Fibroblast of mammary gland (primary cell): Measurements from ENCODE around the gene KITLG.
A peak's percentile ranks its signal among the peaks of the same experiment; 100 is the strongest.
"Not testable (repeated sequence)": the region's sequence is repeated elsewhere in the genome, so short reads cannot be mapped to it uniquely, and the experiment has no call there.

Experiments
- DNase-seq: peaks from one replicate; pipeline ENCODE4 v3.0.0-alpha.2; 2010; ENCODE audit warnings: low read depth
- H3K4me3 ChIP-seq: 2 replicates; pipeline ENCODE4 v1.5.1; 2011; ENCODE audit warnings: low read depth, mild to moderate bottlenecking, low read length, moderate library complexity; ENCODE audit not compliant: control insufficient read depth
- CTCF ChIP-seq: conservative IDR thresholded peaks from 2 replicates; pipeline ENCODE4 v1.5.1; 2011; ENCODE audit warnings: low read depth, low read length, inconsistent platforms; ENCODE audit not compliant: control insufficient read depth, insufficient read depth

Gene KITLG

GRCh38 chr12:88580051-88580871 is at the start of gene KITLG:
Gene KITLG (minus strand): TSS chr12:88580471. CDS start chr12:88580278, 193 bp downstream.
- peak; percentile 82 for DNase-seq
- TF ChIP-seq CTCF: peak; percentile 23
- peak within 1 kb of the TSS; percentile 89 for H3K4me3 ChIP-seq

- TF ChIP-seq CTCF: no peak
- peak; percentile 44 for DNase-seq
- H3K4me3 ChIP-seq: no peak overlapping the region
Observed at GRCh38 chr12:88628856-88629509, 48.7 kb upstream of the KITLG start.

- not testable (repeated sequence) for H3K4me3 ChIP-seq, DNase-seq
Observed at GRCh38 chr12:88628035-88628434, 47.8 kb upstream of the KITLG start.

- TF ChIP-seq CTCF: no peak
- H3K4me3 ChIP-seq: no peak overlapping the region
- no peak for DNase-seq
Observed at GRCh38 chr12:88627501-88627900, 47.2 kb upstream of the KITLG start.

- no peak overlapping the region for H3K4me3 ChIP-seq
- TF ChIP-seq CTCF: no peak
- no peak for DNase-seq
Observed at GRCh38 chr12:88625356-88625755, 45.1 kb upstream of the KITLG start.

- H3K4me3 ChIP-seq: no peak overlapping the region
- peak; percentile 74 for DNase-seq
- TF ChIP-seq CTCF: no peak
Observed at GRCh38 chr12:88624911-88625310, 44.6 kb upstream of the KITLG start.
